ENCODE measurements around the gene SDR39U1. TPM values are rescaled to one million over a fixed set of nuclear protein-coding genes. Genes with fewer than 3 reads are reported as not detected.

Gene SDR39U1
- total and polyA plus RNA-seq, 5 donors: 74.6 to 128 (median 98.3) TPM

GRCh38 chr14:24428628-24429394 is 13.8 kb downstream of the SDR39U1 start:
- no peak for ATAC-seq

GRCh38 chr14:24427537-24428508 is 14.8 kb downstream of the SDR39U1 start:
- no peaks in the 10 kb centered on the region for H3K9me3 ChIP-seq (ENCODE audit: control insufficient read depth, low read length)
- H3K27me3 ChIP-seq (ENCODE audit: control insufficient read depth, insufficient read depth): no peaks in the 10 kb centered on the region
- peak in 2 of 3 donors; percentile 57 to 61 for DNase-seq
- no peak overlapping the region for H3K27ac ChIP-seq (ENCODE audit: low read length)
- H3K4me3 ChIP-seq (ENCODE audit: low read length): no peak overlapping the region
- 87% methylated on average over 18 of the region's 18 CpGs for WGBS
- ATAC-seq: no peak
- no peaks in the 10 kb centered on the region for H3K4me1 ChIP-seq (ENCODE audit: control insufficient read depth, insufficient read depth, low read length)
- intact Hi-C loops (cut with DNase I): loop anchor here in 1 of 4 donors (2.0 kb wide), 1 partner anchor 95 kb away; no protein-coding TSS in a partner anchor

More at GRCh38 chr14:24428628-24429394, 13.8 kb downstream of the SDR39U1 start:
- Histone ChIP-seq H3K27ac (ENCODE audit: low read length) (peak overlapping the region; percentile 92), H3K4me1 (ENCODE audit: control insufficient read depth, insufficient read depth, low read length) (no peaks in the 10 kb centered on the region), H3K27me3 (ENCODE audit: control insufficient read depth, insufficient read depth) (no peaks in the 10 kb centered on the region), H3K4me3 (ENCODE audit: low read length) (no peak overlapping the region), H3K9me3 (ENCODE audit: control insufficient read depth, low read length) (no peaks in the 10 kb centered on the region)
- 90% methylated on average over 18 of the region's 18 CpGs for WGBS
- intact Hi-C loops (cut with DNase I): loop anchor here in 1 of 4 donors (2.0 kb wide), 1 partner anchor 96 kb away; no protein-coding TSS in a partner anchor
- DNase-seq: peak in 2 of 3 donors; percentile 65 to 76

GRCh38 chr14:24426912-24427536 is 15.6 kb downstream of the SDR39U1 start:
- no peak overlapping the region for H3K27ac ChIP-seq (ENCODE audit: low read length)
- no peak for ATAC-seq
- no peaks in the 10 kb centered on the region for H3K9me3 ChIP-seq (ENCODE audit: control insufficient read depth, low read length)
- 75% methylated on average over 8 of the region's 8 CpGs for WGBS
- no peak for DNase-seq
- no peak overlapping the region for H3K4me3 ChIP-seq (ENCODE audit: low read length)
- intact Hi-C loops (cut with DNase I): no loop called here
- H3K27me3 ChIP-seq (ENCODE audit: control insufficient read depth, insufficient read depth): no peaks in the 10 kb centered on the region
- H3K4me1 ChIP-seq (ENCODE audit: control insufficient read depth, insufficient read depth, low read length): no peaks in the 10 kb centered on the region

GRCh38 chr14:24426150-24426911 is 16.2 kb downstream of the SDR39U1 start:
- Histone ChIP-seq H3K9me3 (ENCODE audit: control insufficient read depth, low read length) (no peaks in the 10 kb centered on the region), H3K27me3 (ENCODE audit: control insufficient read depth, insufficient read depth) (no peaks in the 10 kb centered on the region), H3K27ac (ENCODE audit: low read length) (no peak overlapping the region), H3K4me3 (ENCODE audit: low read length) (no peak overlapping the region), H3K4me1 (ENCODE audit: control insufficient read depth, insufficient read depth, low read length) (no peaks in the 10 kb centered on the region)
- 90% methylated on average over 2 of the region's 2 CpGs for WGBS
- intact Hi-C loops (cut with DNase I): no loop called here
- DNase-seq (no peak), ATAC-seq (no peak)

GRCh38 chr14:24425704-24426103 is 16.9 kb downstream of the SDR39U1 start:
- no peaks in the 10 kb centered on the region for H3K4me1 ChIP-seq (ENCODE audit: control insufficient read depth, insufficient read depth, low read length)
- ATAC-seq (peak in 1 of 2 donors; percentile 1), DNase-seq (no peak)
- H3K4me3 ChIP-seq (ENCODE audit: low read length): no peak overlapping the region
- no peak overlapping the region for H3K27ac ChIP-seq (ENCODE audit: low read length)
- intact Hi-C loops (cut with DNase I): no loop called here
- H3K9me3 ChIP-seq (ENCODE audit: control insufficient read depth, low read length): no peaks in the 10 kb centered on the region
- no peaks in the 10 kb centered on the region for H3K27me3 ChIP-seq (ENCODE audit: control insufficient read depth, insufficient read depth)
- 22% methylated on average over 3 of the region's 3 CpGs for WGBS

- DNase-seq: no peak
- H3K27ac ChIP-seq (ENCODE audit: low read length): no peak overlapping the region
- 78% methylated on average over 12 of the region's 12 CpGs for WGBS
- H3K9me3 ChIP-seq (ENCODE audit: control insufficient read depth, low read length): no peaks in the 10 kb centered on the region
- no peak overlapping the region for H3K4me3 ChIP-seq (ENCODE audit: low read length)
- intact Hi-C loops (cut with DNase I): no loop called here
- H3K27me3 ChIP-seq (ENCODE audit: control insufficient read depth, insufficient read depth): no peaks in the 10 kb centered on the region
- ATAC-seq: no peak
- H3K4me1 ChIP-seq (ENCODE audit: control insufficient read depth, insufficient read depth, low read length): peaks cover 3% of the 10 kb centered on the region
Observed at GRCh38 chr14:24422694-24423601, 19.6 kb downstream of the SDR39U1 start.

- DNase-seq: no peak
- intact Hi-C loops (cut with DNase I): no loop called here
- WGBS: 76% methylated on average over 4 of the region's 4 CpGs
- no peak for ATAC-seq
- Histone ChIP-seq H3K4me3 (ENCODE audit: low read length) (no peak overlapping the region), H3K27me3 (ENCODE audit: control insufficient read depth, insufficient read depth) (no peaks in the 10 kb centered on the region), H3K9me3 (ENCODE audit: control insufficient read depth, low read length) (no peaks in the 10 kb centered on the region), H3K4me1 (ENCODE audit: control insufficient read depth, insufficient read depth, low read length) (peaks cover 5% of the 10 kb centered on the region), H3K27ac (ENCODE audit: low read length) (no peak overlapping the region)
Observed at GRCh38 chr14:24422261-24422660, 20.3 kb downstream of the SDR39U1 start.

GRCh38 chr14:24418492-24418873 is 24.1 kb downstream of the SDR39U1 start:
- DNase-seq (peak in 1 of 3 donors; percentile 47), ATAC-seq (peak; percentile 4 to 22)
- 57% methylated on average over 6 of the region's 6 CpGs for WGBS
- intact Hi-C loops (cut with DNase I): no loop called here
- H3K27ac ChIP-seq (ENCODE audit: low read length): no peak overlapping the region
- no peaks in the 10 kb centered on the region for H3K9me3 ChIP-seq (ENCODE audit: control insufficient read depth, low read length)
- H3K27me3 ChIP-seq (ENCODE audit: control insufficient read depth, insufficient read depth): no peaks in the 10 kb centered on the region
- no peak overlapping the region for H3K4me3 ChIP-seq (ENCODE audit: low read length)
- peaks cover 5% of the 10 kb centered on the region for H3K4me1 ChIP-seq (ENCODE audit: control insufficient read depth, insufficient read depth, low read length)

- ATAC-seq (peak; percentile 10 to 21), DNase-seq (peak in 2 of 3 donors; percentile 54 to 57)
- 66% methylated on average over 6 of the region's 6 CpGs for WGBS
- Histone ChIP-seq H3K4me1 (ENCODE audit: control insufficient read depth, insufficient read depth, low read length) (peaks cover 5% of the 10 kb centered on the region), H3K4me3 (ENCODE audit: low read length) (no peak overlapping the region), H3K27me3 (ENCODE audit: control insufficient read depth, insufficient read depth) (no peaks in the 10 kb centered on the region), H3K27ac (ENCODE audit: low read length) (no peak overlapping the region), H3K9me3 (ENCODE audit: control insufficient read depth, low read length) (no peaks in the 10 kb centered on the region)
- intact Hi-C loops (cut with DNase I): no loop called here
Observed at GRCh38 chr14:24417832-24418491, 24.6 kb downstream of the SDR39U1 start.
